GM19025 (cell line): ENCODE data around the gene NMRAL1.
A peak's percentile ranks its signal among the peaks of the same experiment; 100 is the strongest.

Source experiments
- ATAC-seq: cut with Tn5 transposase; IDR thresholded peaks from one replicate; pipeline ENCODE4 v1.9.1; 2021; ENCODE audit warnings: mild to moderate bottlenecking, low read depth, moderate library complexity; ENCODE audit not compliant: unreplicated experiment

Gene NMRAL1

GRCh38 chr16:4505356-4506147 is 31.1 kb upstream of the NMRAL1 start:
- no peak for ATAC-seq

GRCh38 chr16:4501071-4501478 is 26.6 kb upstream of the NMRAL1 start:
- ATAC-seq, result no peak

DNA sequence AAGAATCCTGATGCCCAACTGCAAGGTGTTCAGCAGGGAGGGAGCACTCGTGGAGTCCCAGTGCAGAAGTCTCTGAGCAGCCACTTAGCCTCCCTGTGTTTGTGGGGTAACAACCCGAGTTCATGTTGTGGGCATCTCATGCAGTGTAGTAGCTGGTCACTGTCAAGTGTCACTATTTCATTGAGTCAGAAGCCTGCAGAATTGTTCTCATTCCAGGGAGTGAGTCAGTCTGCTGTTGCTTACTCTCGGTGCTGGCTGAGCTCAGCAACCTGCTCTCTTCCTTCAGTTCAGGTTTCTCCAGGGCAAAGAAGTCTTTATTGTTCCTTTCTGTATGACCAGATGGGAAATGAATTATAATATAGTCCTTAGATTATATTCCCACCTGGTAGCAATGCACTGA is 25.8 kb upstream of the NMRAL1 start:
- no peak for ATAC-seq

DNA sequence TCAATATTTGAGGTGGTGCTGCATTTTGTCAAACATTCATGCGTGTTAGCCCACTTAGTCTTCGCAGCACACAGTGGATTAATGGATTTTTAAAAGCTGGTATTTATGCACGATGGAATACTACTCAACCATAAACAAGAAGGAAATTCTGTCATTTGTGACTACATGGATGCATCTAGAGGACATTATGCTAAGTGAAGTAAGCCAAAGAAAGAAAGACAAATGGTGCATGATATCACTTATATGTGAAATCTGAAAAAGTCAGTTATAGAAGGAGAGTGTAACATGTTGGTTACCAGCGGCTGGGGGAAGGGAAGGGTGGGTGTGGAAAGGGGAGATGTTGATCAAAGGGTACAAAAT is 24.8 kb upstream of the NMRAL1 start:
- ATAC-seq, result no peak

DNA sequence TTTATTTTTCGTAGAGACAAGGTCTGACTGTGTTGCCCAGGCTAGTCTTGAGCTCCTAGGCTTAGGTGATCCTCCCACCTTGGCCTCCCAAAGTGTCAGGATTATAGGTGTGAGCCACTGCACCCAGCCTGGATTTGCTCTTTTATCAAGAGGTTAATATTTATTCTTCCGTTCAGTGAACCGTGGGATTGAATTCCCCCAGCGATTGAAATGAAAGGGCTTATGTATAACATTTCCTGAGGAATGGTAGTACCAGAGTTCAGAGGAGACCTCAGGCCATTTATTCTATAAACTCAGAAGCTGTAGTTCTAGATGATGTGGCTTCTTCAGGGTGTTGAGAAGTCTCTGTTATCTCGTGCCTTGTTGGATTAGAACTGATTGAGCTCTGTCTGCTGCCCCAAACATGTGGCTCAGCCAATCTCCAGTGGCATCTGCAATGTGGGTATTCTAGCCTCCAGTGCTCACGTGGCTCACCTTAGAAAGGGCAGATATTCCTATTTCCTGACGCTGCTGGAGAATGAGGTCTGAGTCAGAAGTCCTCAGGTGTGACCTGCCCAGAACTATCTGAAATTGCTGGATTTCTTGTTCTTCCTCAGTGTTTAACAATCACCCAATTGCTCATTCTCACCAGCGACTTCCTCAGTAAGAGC is 24.2 kb upstream of the NMRAL1 start:
- ATAC-seq, result no peak

DNA sequence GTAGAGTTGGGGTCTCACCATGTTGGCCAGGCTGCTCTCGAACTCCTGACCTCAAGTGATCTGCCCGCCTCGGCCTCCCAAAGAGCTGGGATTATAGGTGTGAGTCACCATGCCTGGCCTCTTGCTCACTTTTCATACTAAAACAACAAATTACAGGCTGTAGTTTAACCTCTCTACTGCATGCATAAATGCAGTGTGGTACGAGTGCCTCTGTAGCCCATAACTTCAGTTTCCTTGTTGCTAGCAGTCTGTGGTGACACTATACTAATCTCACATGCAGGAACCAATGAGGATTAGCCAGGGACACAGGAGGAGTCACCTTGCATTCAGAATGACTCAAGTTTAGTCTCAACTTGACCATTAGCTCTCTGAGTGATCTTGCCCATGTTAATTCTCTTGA is 21.9 kb upstream of the NMRAL1 start:
- no peak for ATAC-seq

DNA sequence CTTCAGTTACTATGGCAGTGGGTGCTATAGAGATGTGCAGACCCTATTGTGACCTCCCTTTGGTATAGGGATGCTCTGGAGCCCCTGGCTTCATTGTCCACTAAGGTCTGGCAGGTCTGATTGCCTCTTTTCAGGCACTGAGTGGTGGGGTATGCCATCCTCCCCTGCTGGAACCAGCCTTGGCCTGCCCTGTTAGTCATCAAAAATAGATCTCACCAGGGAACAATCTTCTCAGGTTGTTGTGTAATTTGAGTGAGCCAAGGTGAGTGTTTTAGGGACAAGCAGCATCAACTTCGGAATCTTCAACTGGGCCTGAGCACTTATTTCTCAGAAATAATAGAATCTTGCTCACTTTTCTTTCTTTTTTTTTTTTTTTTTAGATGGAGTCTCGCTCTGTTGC is 21.3 kb upstream of the NMRAL1 start:
- ATAC-seq, result no peak

- ATAC-seq, result no peak
Observed at GRCh38 chr16:4494746-4495490, 20.5 kb upstream of the NMRAL1 start.

DNA sequence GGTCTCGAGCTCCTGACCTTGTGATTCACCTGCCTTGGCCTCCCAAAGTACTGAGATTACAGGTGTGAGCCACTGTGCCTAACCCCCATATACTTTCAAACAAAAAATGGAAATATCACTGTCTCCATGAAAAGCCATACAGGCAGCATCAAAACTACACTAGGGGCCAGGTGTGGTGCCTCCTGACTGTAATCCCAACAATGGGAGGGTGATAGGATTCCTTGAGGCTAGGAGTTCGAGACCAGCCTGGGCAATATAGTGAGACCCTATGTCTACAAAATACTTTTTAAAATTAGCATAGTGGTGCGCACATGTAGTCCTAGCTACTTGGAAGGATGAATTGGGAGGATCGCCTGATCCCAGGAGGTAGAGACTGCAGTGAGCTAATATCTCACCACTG is 17.5 kb upstream of the NMRAL1 start:
- no peak for ATAC-seq

- no peak for ATAC-seq
Observed at GRCh38 chr16:4489030-4489429, 14.6 kb upstream of the NMRAL1 start.

DNA sequence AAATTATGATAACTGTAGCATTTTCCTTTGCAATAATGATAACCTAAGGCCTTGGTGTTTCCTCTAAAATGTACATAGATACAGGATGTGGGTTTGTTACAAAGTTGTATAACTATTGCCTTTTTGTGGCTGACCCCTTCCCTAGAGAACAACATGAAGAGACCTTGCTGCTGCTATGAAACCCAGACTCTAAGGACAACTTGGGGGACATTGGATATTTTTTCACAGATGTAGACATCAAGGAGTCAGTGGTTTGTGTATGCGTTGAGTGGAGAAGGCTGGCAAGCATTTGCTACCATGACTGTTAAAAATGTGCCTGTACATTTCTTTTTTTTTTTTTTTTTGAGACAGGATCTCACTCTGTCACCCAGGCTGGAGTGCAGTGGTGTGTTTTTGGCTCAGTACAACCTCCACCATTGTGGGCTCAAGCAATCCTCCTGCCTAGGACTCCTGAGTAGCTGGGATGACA is 14.1 kb upstream of the NMRAL1 start:
- ATAC-seq, result no peak

DNA sequence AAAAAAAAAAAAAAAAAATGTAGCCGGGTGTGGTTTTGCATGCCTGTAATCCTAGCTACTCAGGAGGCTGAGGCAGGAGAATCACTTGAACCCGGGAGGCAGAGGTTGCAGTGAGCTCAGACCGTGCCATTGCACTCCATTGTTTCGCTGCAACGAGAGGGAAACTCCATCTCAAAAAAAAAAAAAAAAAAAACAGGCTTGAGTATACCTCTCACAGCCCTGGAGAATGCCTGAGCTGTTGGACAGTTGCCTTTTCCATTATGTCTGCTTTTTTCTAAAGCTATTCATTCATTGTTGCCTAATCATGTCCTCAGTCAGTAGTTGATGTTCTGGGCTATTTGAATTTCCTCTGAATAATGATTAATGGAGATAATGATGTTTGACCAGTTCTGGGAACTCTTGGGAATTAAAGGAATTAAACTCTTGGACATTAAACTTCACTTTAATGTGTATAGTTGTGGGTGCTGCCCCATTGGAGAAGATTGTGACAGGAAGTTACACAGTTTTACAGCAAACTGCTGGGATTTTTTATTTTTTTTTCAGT is 13.6 kb upstream of the NMRAL1 start:
- ATAC-seq, result no peak

DNA sequence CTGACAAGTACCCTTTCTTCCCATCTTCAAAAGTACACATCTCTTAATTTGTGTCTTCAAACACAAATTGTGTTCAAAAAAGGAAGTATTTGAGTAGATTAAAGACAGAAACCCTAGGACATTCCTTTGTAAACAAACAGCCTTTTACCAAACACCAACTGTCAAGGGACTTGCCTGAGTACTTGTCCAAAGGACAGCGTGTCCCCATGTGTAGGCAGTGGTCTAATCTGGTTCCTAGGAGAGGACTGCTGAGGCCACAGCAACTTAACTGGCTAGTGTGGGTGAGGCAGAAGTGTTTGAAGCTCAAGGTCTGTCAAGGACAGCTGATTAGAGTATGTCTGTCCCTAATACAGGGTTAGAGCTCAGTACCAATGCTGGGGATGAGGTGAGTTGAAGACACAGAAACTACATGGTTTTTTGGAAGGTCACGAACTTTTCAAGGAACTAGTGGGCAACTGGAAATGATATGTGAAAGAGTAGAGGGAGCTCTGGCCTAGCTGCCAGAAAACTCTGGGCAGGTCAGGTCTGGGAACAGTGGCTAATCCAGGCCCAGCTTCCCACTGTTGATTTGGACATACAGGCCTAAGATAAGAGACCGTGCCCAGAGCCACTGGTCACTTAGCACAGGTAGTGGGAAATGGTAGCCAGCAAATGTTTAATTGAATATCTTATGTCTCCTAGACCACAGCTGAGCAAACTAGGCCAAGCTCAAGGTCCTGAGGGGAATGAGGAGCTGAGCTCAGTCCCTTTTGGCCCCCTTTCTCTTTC is 11.9 kb upstream of the NMRAL1 start:
- ATAC-seq, result no peak

- ATAC-seq, result no peak
Observed at GRCh38 chr16:4481963-4482362, 7.5 kb upstream of the NMRAL1 start.

DNA sequence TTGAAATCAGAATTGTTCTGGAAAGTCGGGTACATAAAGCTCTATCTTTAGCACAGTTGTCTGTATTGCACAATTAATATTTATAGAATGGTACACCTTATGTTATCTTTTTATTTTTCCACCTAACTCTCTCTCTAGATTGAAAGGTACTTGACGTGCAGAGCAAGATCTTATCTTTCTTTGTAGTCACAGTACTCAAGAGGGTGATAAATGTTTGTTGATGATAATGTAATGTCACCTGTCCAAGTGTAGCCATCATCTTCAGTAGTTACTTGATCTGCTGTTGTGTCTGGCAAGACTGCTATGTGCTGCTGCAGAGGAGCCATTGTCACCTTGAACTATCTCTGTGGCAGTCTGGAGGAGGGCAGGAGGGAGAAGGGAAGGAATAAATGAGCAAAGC is 7.1 kb upstream of the NMRAL1 start:
- ATAC-seq, result no peak

GRCh38 chr16:4477966-4478365 is 3.5 kb upstream of the NMRAL1 start:
- no peak for ATAC-seq

DNA sequence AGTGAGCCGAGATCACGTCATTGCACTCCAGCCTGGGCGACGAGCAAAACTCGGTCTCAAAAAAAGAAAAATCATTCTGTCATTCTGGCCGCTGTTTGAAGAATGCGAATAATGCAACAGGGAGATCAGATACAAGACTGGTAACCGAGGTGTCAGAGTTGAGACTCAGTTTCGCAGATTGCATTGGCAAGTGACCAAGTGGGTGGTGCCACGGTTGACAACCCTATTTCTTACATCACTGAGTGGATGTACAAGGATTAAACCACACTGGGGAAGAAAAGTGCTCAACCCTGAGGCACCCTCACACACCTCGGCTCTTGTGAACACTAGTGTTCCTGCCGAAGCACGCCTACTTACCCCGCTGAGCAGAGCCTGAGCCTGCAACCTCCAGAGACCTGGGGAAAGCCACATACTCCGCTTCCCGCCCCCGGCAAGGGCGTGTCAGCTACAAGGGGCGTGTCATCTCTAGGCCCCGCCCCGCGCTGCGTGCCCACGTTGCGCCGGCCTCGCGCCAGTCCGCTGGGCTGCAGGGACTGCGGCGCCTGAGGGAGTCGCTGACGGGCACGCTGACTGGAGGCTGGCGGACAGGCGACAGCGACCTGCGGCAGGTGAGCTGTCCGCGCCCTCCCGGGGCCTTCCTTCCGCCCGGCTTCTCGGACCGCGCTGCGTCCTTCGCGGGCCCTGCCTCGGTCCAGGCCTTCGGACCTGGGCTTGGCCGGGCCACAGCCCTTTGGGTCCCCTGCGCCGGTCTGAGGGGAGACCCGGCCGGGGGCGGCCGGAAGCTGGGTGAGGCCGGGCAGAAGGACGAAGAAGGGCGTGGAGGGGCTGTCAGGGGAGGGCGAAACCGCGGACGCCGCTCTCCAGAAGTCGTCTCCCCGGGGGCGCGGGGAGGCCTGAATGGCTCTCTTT is 1.7 kb upstream of the NMRAL1 start, which contains the start of gene HMOX2:
TSS of gene HMOX2 (plus strand) at position 519 of the 909 bp plus-strand sequence. CDS start 29,127 bp downstream, outside the sequence.
- peak; percentile 88 for ATAC-seq

GRCh38 chr16:4472880-4473279 is 1.5 kb downstream of the NMRAL1 start:
- ATAC-seq, result no peak

DNA sequence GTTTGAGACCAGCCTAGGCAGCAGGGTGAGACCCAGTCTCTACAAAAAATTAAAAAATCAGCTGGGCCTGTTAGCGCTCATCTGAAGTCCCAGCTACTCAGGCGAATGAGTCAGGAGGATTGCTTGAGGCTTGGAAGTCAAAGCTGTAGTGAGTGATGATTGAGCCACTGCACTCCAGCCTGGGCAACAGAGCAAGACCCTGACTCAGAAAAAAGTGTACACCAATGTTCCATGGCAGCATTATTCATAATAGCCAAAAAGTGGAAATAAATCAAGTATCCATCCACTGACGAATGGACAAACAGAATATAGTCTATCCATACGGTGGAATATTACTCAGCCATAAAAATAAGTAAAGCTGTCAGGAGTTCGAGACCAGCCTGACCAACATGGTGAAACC is 2.6 kb downstream of the NMRAL1 start:
- ATAC-seq, result no peak
